Karpas-422 (cell line): ENCODE measurements around the gene NIPA2. TPM values are rescaled to one million over a fixed set of nuclear protein-coding genes. Genes with fewer than 3 reads are reported as not detected.
"Not testable (repeated sequence)": the region's sequence is repeated elsewhere in the genome, so short reads cannot be mapped to it uniquely, and the experiment has no call there.

ENCODE experiments used
- DNase-seq: peaks from one replicate; pipeline ENCODE4 v3.0.0-alpha.2; 2015
- H2AFZ ChIP-seq: fragments of 200-600 bp; sonication (generic); 2 replicates; pipeline ENCODE4 v1.6.1; 2014; ENCODE audit warnings: antibody characterized with exemption, low read length, mixed read lengths
- H3K27ac ChIP-seq: fragments of 200-600 bp; sonication (generic); 2 replicates; pipeline ENCODE4 v1.5.1; 2014; ENCODE audit warnings: mild to moderate bottlenecking, low read length, moderate library complexity
- H3K27me3 ChIP-seq: fragments of 200-600 bp; sonication (generic); 2 replicates; pipeline ENCODE4 v1.6.1; 2014; ENCODE audit warnings: low read length, mixed read lengths
- H3K36me3 ChIP-seq: fragments of 200-600 bp; sonication (generic); 2 replicates; pipeline ENCODE4 v1.6.1; 2014; ENCODE audit warnings: low read length, mixed read lengths; ENCODE audit not compliant: insufficient read depth
- H3K4me1 ChIP-seq: fragments of 200-600 bp; sonication (generic); 2 replicates; pipeline ENCODE4 v1.6.1; 2014; ENCODE audit warnings: mild to moderate bottlenecking, low read length, mixed read lengths
- H3K4me2 ChIP-seq: fragments of 200-600 bp; sonication (generic); 2 replicates; pipeline ENCODE4 v1.6.1; 2014; ENCODE audit warnings: low read length, low read depth, mild to moderate bottlenecking; ENCODE audit not compliant: poor library complexity, severe bottlenecking
- H3K4me3 ChIP-seq: fragments of 200-600 bp; sonication (generic); 2 replicates; pipeline ENCODE4 v1.5.1; 2014; ENCODE audit warnings: mild to moderate bottlenecking, antibody characterized with exemption, low read length, mixed read lengths
- H3K79me2 ChIP-seq: fragments of 200-600 bp; sonication (generic); 2 replicates; pipeline ENCODE4 v1.6.1; 2014; ENCODE audit warnings: mild to moderate bottlenecking, low read length, mixed read lengths
- H3K9ac ChIP-seq: fragments of 200-600 bp; sonication (generic); 2 replicates; pipeline ENCODE4 v1.6.0; 2014; ENCODE audit warnings: low read length
- H3K9me2 ChIP-seq: fragments of 200-600 bp; sonication (generic), shearing (Covaris generic); replicated peaks from 2 replicates; pipeline ENCODE4 v1.6.0; 2014; ENCODE audit warnings: mild to moderate bottlenecking, low read length, moderate library complexity; ENCODE audit not compliant: insufficient read depth
- H3K9me3 ChIP-seq: fragments of 300-700, 200-600 bp; sonication (generic); 2 replicates; pipeline ENCODE4 v1.6.1; 2014; ENCODE audit warnings: low read length, mixed read lengths
- H4K20me1 ChIP-seq: fragments of 200-600 bp; sonication (generic); 2 replicates; pipeline ENCODE4 v1.6.1; 2014; ENCODE audit warnings: mild to moderate bottlenecking, antibody characterized with exemption, low read length, low read depth; ENCODE audit not compliant: insufficient read depth
- total RNA-seq: library from RNA; depleted of rRNA; stranded (reverse); fragments of >200 nt; shearing (Covaris generic); gene quantifications from 2 replicates; pipeline ENCODE4 v1.2.3, GENCODE V29; 2014; ENCODE audit warnings: low replicate concordance

Gene NIPA2
- total RNA-seq, 1 experiment from 2014 or later: 76.7 TPM

- no peaks in the 10 kb centered on the region for H3K9me3 ChIP-seq
- no peaks in the 10 kb centered on the region for H3K36me3 ChIP-seq
- H3K4me1 ChIP-seq: no peaks in the 10 kb centered on the region
- H3K27me3 ChIP-seq: no peaks in the 10 kb centered on the region
- H3K9ac ChIP-seq: no peak overlapping the region
- H3K4me2 ChIP-seq: no peak overlapping the region
- H3K27ac ChIP-seq: no peak overlapping the region
- H3K4me3 ChIP-seq: no peak overlapping the region
- no peak overlapping the region for H2AFZ ChIP-seq
- H3K9me2 ChIP-seq: no peaks in the 10 kb centered on the region
- no peaks in the 10 kb centered on the region; the same call in 1 of the 2 replicates for H4K20me1 ChIP-seq
- peaks cover 92% of the 10 kb centered on the region for H3K79me2 ChIP-seq
- no peak for DNase-seq
Measured at GRCh38 chr15:22806156-22806555, 32.3 kb upstream of the NIPA2 start.

GRCh38 chr15:22806664-22807063, 31.8 kb upstream of the NIPA2 start:
- H3K9ac ChIP-seq: no peak overlapping the region
- H3K4me3 ChIP-seq: no peak overlapping the region
- no peaks in the 10 kb centered on the region for H3K27me3 ChIP-seq
- DNase-seq: no peak
- no peaks in the 10 kb centered on the region for H4K20me1 ChIP-seq
- no peaks in the 10 kb centered on the region for H3K36me3 ChIP-seq
- H3K27ac ChIP-seq: no peak overlapping the region
- no peak overlapping the region for H3K4me2 ChIP-seq
- no peaks in the 10 kb centered on the region for H3K9me3 ChIP-seq
- H3K79me2 ChIP-seq: peaks cover 92% of the 10 kb centered on the region
- no peaks in the 10 kb centered on the region for H3K9me2 ChIP-seq
- no peaks in the 10 kb centered on the region for H3K4me1 ChIP-seq
- no peak overlapping the region for H2AFZ ChIP-seq

GRCh38 chr15:22807831-22808230, 30.6 kb upstream of the NIPA2 start:
- peaks cover 88% of the 10 kb centered on the region for H3K79me2 ChIP-seq
- not testable (repeated sequence) for H3K4me3 ChIP-seq, H4K20me1 ChIP-seq, H3K9me2 ChIP-seq, H3K9me3 ChIP-seq, H2AFZ ChIP-seq, H3K27ac ChIP-seq, DNase-seq, H3K27me3 ChIP-seq, H3K9ac ChIP-seq, H3K4me2 ChIP-seq, H3K4me1 ChIP-seq, H3K36me3 ChIP-seq

DNA sequence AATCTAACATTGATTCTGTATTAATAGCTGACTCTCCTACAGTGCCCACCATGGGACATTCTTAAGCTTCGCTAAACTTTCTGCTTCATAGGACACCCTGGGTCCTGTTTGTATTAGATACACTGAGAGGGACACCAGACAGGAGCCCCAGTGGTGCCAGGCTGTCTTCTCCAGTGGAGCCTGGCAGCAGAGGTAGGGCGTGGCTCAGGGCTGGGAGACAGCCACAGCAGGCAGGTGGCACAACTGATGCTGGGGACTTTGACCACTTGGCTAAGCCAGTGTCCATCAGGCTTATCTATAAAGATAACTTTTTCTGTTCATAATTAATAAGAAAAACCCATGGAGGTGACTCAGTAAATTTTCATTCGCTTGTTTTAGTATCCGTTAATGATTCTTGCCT, 30.2 kb upstream of the NIPA2 start:
- Histone ChIP-seq H3K4me1 (no peaks in the 10 kb centered on the region), H3K79me2 (peaks cover 85% of the 10 kb centered on the region), H3K9me3 (no peaks in the 10 kb centered on the region), H3K36me3 (no peaks in the 10 kb centered on the region), H3K27me3 (no peaks in the 10 kb centered on the region), H2AFZ (no peak overlapping the region), H4K20me1 (no peaks in the 10 kb centered on the region), H3K27ac (no peak overlapping the region), H3K4me2 (no peak overlapping the region), H3K4me3 (no peak overlapping the region), H3K9ac (no peak overlapping the region), H3K9me2 (no peaks in the 10 kb centered on the region)
- no peak for DNase-seq

GRCh38 chr15:22808761-22809280, 29.6 kb upstream of the NIPA2 start:
- Histone ChIP-seq H3K9me3 (no peaks in the 10 kb centered on the region), H3K27ac (no peak overlapping the region), H4K20me1 (no peaks in the 10 kb centered on the region), H3K79me2 (peaks cover 82% of the 10 kb centered on the region), H3K9me2 (no peaks in the 10 kb centered on the region), H2AFZ (no peak overlapping the region), H3K9ac (no peak overlapping the region), H3K36me3 (no peaks in the 10 kb centered on the region), H3K4me2 (no peak overlapping the region), H3K4me3 (no peak overlapping the region), H3K27me3 (no peaks in the 10 kb centered on the region), H3K4me1 (no peaks in the 10 kb centered on the region)
- no peak for DNase-seq

- no peak for DNase-seq
- Histone ChIP-seq H4K20me1 (no peaks in the 10 kb centered on the region), H3K4me2 (no peak overlapping the region), H3K27me3 (no peaks in the 10 kb centered on the region), H3K4me1 (no peaks in the 10 kb centered on the region), H3K4me3 (no peak overlapping the region), H3K27ac (no peak overlapping the region), H2AFZ (no peak overlapping the region), H3K36me3 (no peaks in the 10 kb centered on the region), H3K9ac (no peak overlapping the region), H3K79me2 (peaks cover 78% of the 10 kb centered on the region), H3K9me3 (no peaks in the 10 kb centered on the region), H3K9me2 (no peaks in the 10 kb centered on the region)
Measured at GRCh38 chr15:22810033-22810852, 28.2 kb upstream of the NIPA2 start.

DNA sequence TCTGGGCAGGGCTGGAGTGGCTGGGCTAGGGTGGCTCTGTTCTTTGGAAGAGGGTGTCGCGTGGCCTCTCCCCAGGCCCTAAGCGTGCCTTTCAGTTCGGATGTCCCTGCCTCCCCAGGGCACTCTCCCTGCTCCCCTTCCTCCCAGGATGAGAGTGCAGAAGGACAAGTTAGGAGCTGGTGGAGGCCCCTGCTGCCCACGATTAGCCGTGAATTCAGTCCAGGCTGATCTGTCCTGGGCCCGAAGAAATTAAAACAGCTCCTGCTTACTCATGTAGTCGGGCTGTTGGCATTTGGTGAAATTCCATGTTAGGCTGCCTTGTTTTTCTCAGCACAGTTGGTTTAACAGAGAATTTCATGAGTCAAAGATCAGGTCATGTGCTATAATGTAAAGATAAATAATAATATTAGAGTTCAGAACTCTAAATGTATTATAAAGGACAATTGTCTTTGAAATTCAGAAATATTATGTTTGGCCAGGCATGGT, 27.6 kb upstream of the NIPA2 start:
- Histone ChIP-seq H4K20me1 (no peaks in the 10 kb centered on the region), H3K4me1 (no peaks in the 10 kb centered on the region), H3K79me2 (peaks cover 77% of the 10 kb centered on the region), H3K36me3 (no peaks in the 10 kb centered on the region), H2AFZ (no peak overlapping the region), H3K9me3 (no peaks in the 10 kb centered on the region), H3K9ac (no peak overlapping the region), H3K27ac (no peak overlapping the region), H3K4me2 (no peak overlapping the region), H3K4me3 (no peak overlapping the region), H3K9me2 (no peaks in the 10 kb centered on the region), H3K27me3 (no peaks in the 10 kb centered on the region)
- DNase-seq: no peak

DNA sequence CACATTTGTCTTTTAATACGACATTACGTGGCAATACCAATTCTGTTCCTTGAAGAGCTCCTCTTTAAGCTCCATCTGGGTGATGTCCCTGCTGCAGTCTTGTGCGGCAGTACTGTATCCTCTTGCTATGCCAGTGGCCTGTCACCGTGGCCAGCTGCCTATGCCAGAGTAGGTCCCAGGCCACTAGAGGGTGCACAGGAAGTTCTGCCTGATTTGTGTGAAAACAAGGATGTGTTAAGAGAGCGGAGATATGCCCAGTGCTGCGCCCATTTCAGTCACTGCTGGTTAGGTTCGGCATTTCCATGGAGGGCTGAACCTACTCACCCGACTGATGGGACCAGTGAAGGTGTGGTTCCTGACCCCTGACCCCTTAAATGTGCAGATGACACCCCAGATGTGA, 26.8 kb upstream of the NIPA2 start:
- H3K4me3 ChIP-seq: no peak overlapping the region
- H3K9me3 ChIP-seq: no peaks in the 10 kb centered on the region
- H3K27ac ChIP-seq: no peak overlapping the region
- H3K4me1 ChIP-seq: no peaks in the 10 kb centered on the region
- no peaks in the 10 kb centered on the region for H3K36me3 ChIP-seq
- no peak for DNase-seq
- H3K79me2 ChIP-seq: peaks cover 70% of the 10 kb centered on the region
- no peak overlapping the region for H2AFZ ChIP-seq
- H3K9me2 ChIP-seq: no peaks in the 10 kb centered on the region
- H3K9ac ChIP-seq: no peak overlapping the region
- H4K20me1 ChIP-seq: no peaks in the 10 kb centered on the region
- H3K27me3 ChIP-seq: no peaks in the 10 kb centered on the region
- no peak overlapping the region for H3K4me2 ChIP-seq
